ENCODE data around the gene CHRNA10.
A peak's percentile ranks its signal among the peaks of the same experiment; 100 is the strongest.

Gene CHRNA10

GRCh38 chr11:3632070-3632660 lies 39.0 kb downstream of the CHRNA10 start:
- DNase-seq (ENCODE audit: low spot score), result no peak

GRCh38 chr11:3631331-3631730 lies 39.9 kb downstream of the CHRNA10 start:
- DNase-seq (ENCODE audit: low spot score), result no peak

- no peak for DNase-seq (ENCODE audit: low spot score)
Measured at GRCh38 chr11:3627291-3627690, 43.9 kb downstream of the CHRNA10 start.

- DNase-seq (ENCODE audit: low spot score), result peak; percentile 63
Measured at GRCh38 chr11:3626250-3626960, 44.8 kb downstream of the CHRNA10 start.

GRCh38 chr11:3623767-3624458 lies 47.3 kb downstream of the CHRNA10 start:
- DNase-seq (ENCODE audit: low spot score), result no peak

GRCh38 chr11:3623121-3623520 lies 48.1 kb downstream of the CHRNA10 start:
- no peak for DNase-seq (ENCODE audit: low spot score)

- DNase-seq (ENCODE audit: low spot score), result no peak
Measured at GRCh38 chr11:3622521-3622920, 48.7 kb downstream of the CHRNA10 start.

GRCh38 chr11:3617990-3618389 lies 53.2 kb downstream of the CHRNA10 start:
- no peak for DNase-seq (ENCODE audit: low spot score)

GRCh38 chr11:3616721-3617460 lies 54.3 kb downstream of the CHRNA10 start:
- DNase-seq (ENCODE audit: low spot score), result no peak

- DNase-seq (ENCODE audit: low spot score), result no peak
Measured at GRCh38 chr11:3615998-3616397, 55.2 kb downstream of the CHRNA10 start.

Measured in Ammon's horn (tissue), 1 donor.